Thoracic aorta (tissue), 2 donors: ENCODE data around the gene GKN2. TPM values are rescaled to one million over a fixed set of nuclear protein-coding genes. Genes with fewer than 3 reads are reported as not detected.

Source experiments
- ATAC-seq: fragments of 150-250 bp; one replicate; pipeline ENCODE4 v1.8.0; 2017; ENCODE audit warnings: low read depth; ENCODE audit not compliant: insufficient number of reproducible peaks, low FRiP score
- DNase-seq: peaks from one replicate; pipeline ENCODE4 v3.0.0-alpha.2; 2020; ENCODE audit warnings: low spot score
- H3K27ac ChIP-seq, 2 donors: fragments of 200-600 bp; sonication (generic); 1 replicate in 1 of 2; 2 replicates in 1 of 2; pipeline ENCODE4 v1.5.1; 2016; ENCODE audit warnings: mild to moderate bottlenecking in 2 of 2, moderate library complexity in 2 of 2
- H3K27me3 ChIP-seq: fragments of 200-600 bp; sonication (generic); replicated peaks from 2 replicates; pipeline ENCODE4 v1.6.0; 2016; ENCODE audit warnings: mild to moderate bottlenecking; ENCODE audit not compliant: insufficient read depth
- H3K36me3 ChIP-seq: fragments of 200-600 bp; sonication (generic); one replicate; pipeline ENCODE4 v1.5.1; 2016
- H3K4me1 ChIP-seq, 2 donors: fragments of 200-600 bp; sonication (generic); 1 replicate in 1 of 2; 2 replicates in 1 of 2; pipeline versions ENCODE4 v1.5.1 to v1.6.0; 2016; ENCODE audit warnings: low read depth in 2 of 2, mild to moderate bottlenecking in 1 of 2; ENCODE audit not compliant: control insufficient read depth in 1 of 2
- H3K4me3 ChIP-seq: fragments of 200-600 bp; sonication (generic); 2 replicates; pipeline ENCODE4 v1.5.1; 2016; ENCODE audit warnings: mild to moderate bottlenecking
- H3K9me3 ChIP-seq: fragments of 200-600 bp; sonication (generic); 2 replicates; pipeline ENCODE4 v1.5.1; 2016
- CTCF ChIP-seq: fragments of 200-600 bp; sonication (generic); IDR thresholded peaks from one replicate; pipeline ENCODE4 v1.5.1; 2019; ENCODE audit warnings: antibody characterized with exemption
- total RNA-seq, 2 donors: library from RNA; depleted of rRNA; stranded (reverse); fragments of >200 nt; gene quantifications; one replicate each; pipeline versions ENCODE4 v1.1.0 to v1.2.3, GENCODE V29; 2016

GKN2 gene
- total RNA-seq, 2 donors from 2014 or later = 9.7 TPM; not detected in 1

GRCh38 chr2:68938938-68939337, 13.8 kb downstream of the GKN2 start:
- Histone ChIP-seq H3K4me3 (no peak overlapping the region), H3K36me3 (no peaks in the 10 kb centered on the region), H3K4me1 (peaks cover 0 to 19% of the 10 kb centered on the region in 2 donors), H3K27me3 (no peaks in the 10 kb centered on the region), H3K9me3 (no peaks in the 10 kb centered on the region), H3K27ac (no peak overlapping the region)
- ATAC-seq = no peak
- DNase-seq = no peak
- no peak for TF ChIP-seq CTCF

GRCh38 chr2:68937346-68938055, 15.2 kb downstream of the GKN2 start:
- peaks cover 0 to 19% of the 10 kb centered on the region in 2 donors for H3K4me1 ChIP-seq
- no peaks in the 10 kb centered on the region for H3K27me3 ChIP-seq
- no peak for TF ChIP-seq CTCF
- ATAC-seq = no peak
- no peak for DNase-seq
- H3K27ac ChIP-seq = no peak overlapping the region
- no peak overlapping the region for H3K4me3 ChIP-seq
- no peaks in the 10 kb centered on the region for H3K9me3 ChIP-seq
- H3K36me3 ChIP-seq = no peaks in the 10 kb centered on the region

GRCh38 chr2:68936889-68937288, 15.8 kb downstream of the GKN2 start:
- H3K4me1 ChIP-seq = peaks cover 0 to 19% of the 10 kb centered on the region in 2 donors
- DNase-seq = no peak
- H3K27ac ChIP-seq = no peak overlapping the region
- H3K4me3 ChIP-seq = no peak overlapping the region
- no peak for TF ChIP-seq CTCF
- H3K27me3 ChIP-seq = no peaks in the 10 kb centered on the region
- ATAC-seq = no peak
- no peaks in the 10 kb centered on the region for H3K9me3 ChIP-seq
- no peaks in the 10 kb centered on the region for H3K36me3 ChIP-seq

- peaks cover 0 to 19% of the 10 kb centered on the region in 2 donors for H3K4me1 ChIP-seq
- no peaks in the 10 kb centered on the region for H3K9me3 ChIP-seq
- H3K36me3 ChIP-seq = no peaks in the 10 kb centered on the region
- no peak overlapping the region for H3K4me3 ChIP-seq
- no peak for DNase-seq
- TF ChIP-seq CTCF = no peak
- H3K27ac ChIP-seq = peak overlapping the region in 1 of 2 donors; percentile 34
- no peak for ATAC-seq
- H3K27me3 ChIP-seq = no peaks in the 10 kb centered on the region
These were observed 16.3 kb downstream of the GKN2 start for GRCh38 chr2:68936427-68936826.

GRCh38 chr2:68935471-68935870, 17.2 kb downstream of the GKN2 start:
- Histone ChIP-seq H3K27ac (no peak overlapping the region), H3K9me3 (no peaks in the 10 kb centered on the region), H3K4me3 (no peak overlapping the region), H3K27me3 (no peaks in the 10 kb centered on the region), H3K4me1 (peaks cover 0 to 19% of the 10 kb centered on the region in 2 donors), H3K36me3 (no peaks in the 10 kb centered on the region)
- no peak for DNase-seq
- ATAC-seq = no peak
- TF ChIP-seq CTCF = no peak
